Skeletal muscle tissue (tissue), 4 donors: ENCODE measurements around the gene MAST2. TPM values are rescaled to one million over a fixed set of nuclear protein-coding genes. Genes with fewer than 3 reads are reported as not detected.

Experiments
- H3K27ac ChIP-seq: one replicate; pipeline ENCODE4 v1.7.0; 2013; ENCODE audit warnings: mild to moderate bottlenecking, low read depth, low read length, inconsistent platforms
- H3K27me3 ChIP-seq, 3 donors: one replicate each; pipeline ENCODE4 v1.7.0; 2013; ENCODE audit warnings: low read length in 3 of 3; ENCODE audit not compliant: control insufficient read depth in 3 of 3, insufficient read depth in 3 of 3
- H3K36me3 ChIP-seq, 3 donors: one replicate each; pipeline ENCODE4 v1.7.0; 2013; ENCODE audit warnings: low read length in 3 of 3; ENCODE audit not compliant: control insufficient read depth in 3 of 3, insufficient read depth in 3 of 3
- H3K4me1 ChIP-seq, 3 donors: one replicate each; pipeline ENCODE4 v1.7.0; 2013; ENCODE audit warnings: low read length in 3 of 3, mild to moderate bottlenecking in 3 of 3; ENCODE audit not compliant: control insufficient read depth in 3 of 3, insufficient read depth in 3 of 3
- H3K4me3 ChIP-seq, 3 donors: one replicate each; pipeline ENCODE4 v1.7.0; 2013; ENCODE audit warnings: low read length in 3 of 3
- H3K9ac ChIP-seq, 3 donors: one replicate each; pipeline ENCODE4 v1.7.0; 2013; ENCODE audit warnings: low read length in 3 of 3, mild to moderate bottlenecking in 3 of 3, moderate library complexity in 2 of 3, low read depth in 1 of 3
- H3K9me3 ChIP-seq, 3 donors: one replicate each; pipeline ENCODE4 v1.7.0; 2013; ENCODE audit warnings: low read length in 3 of 3; ENCODE audit not compliant: control insufficient read depth in 3 of 3
- total RNA-seq: library from RNA; depleted of rRNA; stranded (reverse); fragments of >200 nt; gene quantifications from one replicate; pipeline ENCODE4 v1.2.3, GENCODE V29; 2014
- donor health status: Osteomylitis.

Gene MAST2
- total RNA-seq, 1 donor from 2014 or later, result 42.8 TPM

DNA sequence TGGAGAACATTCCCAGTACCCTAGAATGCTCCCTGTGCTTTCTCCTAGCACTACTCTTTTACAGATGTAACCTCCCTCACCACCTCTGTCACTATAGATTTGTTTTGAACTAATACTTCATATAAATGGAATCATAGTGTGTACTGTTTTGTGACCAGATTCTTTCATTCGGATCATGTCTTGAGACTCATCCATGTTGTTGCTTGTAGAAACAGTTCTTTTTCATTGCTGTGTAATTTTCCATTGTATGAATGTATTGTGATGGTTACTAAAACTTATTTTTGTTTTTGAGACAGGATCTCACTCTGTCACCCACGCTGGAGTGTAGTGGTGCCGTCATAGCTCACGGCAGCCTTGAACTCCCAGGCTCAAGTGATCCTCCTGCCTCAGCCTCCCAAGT is 2.7 kb downstream of the MAST2 start:
- Histone ChIP-seq H3K9ac (no peak overlapping the region), H3K27me3 (no peaks in the 10 kb centered on the region), H3K4me1 (peaks cover 15 to 22% (median 22%) of the 10 kb centered on the region in 3 donors), H3K9me3 (no peaks in the 10 kb centered on the region), H3K36me3 (peaks cover 0 to 2% (median 0%) of the 10 kb centered on the region in 3 donors), H3K4me3 (no peak overlapping the region), H3K27ac (no peak overlapping the region)

DNA sequence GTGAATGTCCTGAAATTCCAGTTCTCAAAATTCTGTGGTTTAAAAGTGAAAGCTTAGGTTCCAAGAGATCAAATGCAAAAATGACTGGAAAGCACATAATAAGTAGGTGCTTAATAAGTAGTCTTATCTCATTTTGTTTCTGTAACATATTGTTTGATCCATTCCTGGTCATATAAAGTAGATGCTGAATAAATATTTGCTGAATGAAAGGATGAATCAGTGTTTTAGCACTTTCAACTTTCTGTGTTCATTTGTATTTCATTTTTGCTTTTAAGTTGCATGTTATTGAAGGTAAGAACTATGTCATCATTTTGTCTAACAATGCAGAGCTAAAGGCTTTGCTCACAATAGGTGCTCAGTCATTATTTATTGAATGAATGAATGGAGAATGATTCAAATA is 6.3 kb downstream of the MAST2 start:
- no peak overlapping the region for H3K9ac ChIP-seq
- no peak overlapping the region for H3K27ac ChIP-seq
- H3K9me3 ChIP-seq, result no peaks in the 10 kb centered on the region
- H3K36me3 ChIP-seq, result peaks cover 0 to 6% (median 2%) of the 10 kb centered on the region in 3 donors
- no peaks in the 10 kb centered on the region for H3K27me3 ChIP-seq
- peaks cover 0 to 3% (median under 1%) of the 10 kb centered on the region in 3 donors for H3K4me1 ChIP-seq
- H3K4me3 ChIP-seq, result no peak overlapping the region

GRCh38 chr1:45814776-45815175 is 11.4 kb downstream of the MAST2 start:
- Histone ChIP-seq H3K4me1 (no peaks in the 10 kb centered on the region), H3K27ac (no peak overlapping the region), H3K36me3 (peaks cover 0 to 8% (median 0%) of the 10 kb centered on the region in 3 donors), H3K4me3 (no peak overlapping the region), H3K9ac (no peak overlapping the region), H3K27me3 (no peaks in the 10 kb centered on the region), H3K9me3 (no peaks in the 10 kb centered on the region)

- Histone ChIP-seq H3K27me3 (no peaks in the 10 kb centered on the region), H3K27ac (no peak overlapping the region), H3K9ac (no peak overlapping the region), H3K4me3 (no peak overlapping the region), H3K4me1 (no peaks in the 10 kb centered on the region), H3K36me3 (peaks cover 0 to 8% (median 0%) of the 10 kb centered on the region in 3 donors), H3K9me3 (no peaks in the 10 kb centered on the region)
Observed at GRCh38 chr1:45815667-45816458, 12.5 kb downstream of the MAST2 start.

DNA sequence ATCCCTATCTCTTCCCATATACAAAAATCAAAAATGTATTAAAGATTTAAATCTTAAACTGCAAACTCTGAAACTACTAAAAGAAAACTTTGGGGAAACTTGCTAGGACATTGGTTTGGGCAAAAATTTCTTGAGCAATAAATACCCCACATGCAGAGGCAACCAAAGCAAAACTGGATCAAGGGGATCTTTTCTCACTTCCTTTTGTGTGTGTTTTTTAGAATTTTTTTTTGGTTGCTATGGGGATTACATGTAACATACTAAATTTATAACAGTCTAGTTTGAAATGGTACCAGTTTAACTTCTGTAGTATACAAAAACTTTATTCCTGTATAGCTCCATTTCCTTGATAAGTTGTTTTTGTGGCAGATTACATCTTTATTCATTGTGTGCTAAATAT is 16.8 kb downstream of the MAST2 start:
- H3K36me3 ChIP-seq, result peaks cover 0 to 3% (median 0%) of the 10 kb centered on the region in 3 donors
- no peaks in the 10 kb centered on the region for H3K4me1 ChIP-seq
- H3K9me3 ChIP-seq, result no peaks in the 10 kb centered on the region
- no peaks in the 10 kb centered on the region for H3K27me3 ChIP-seq
- no peak overlapping the region for H3K9ac ChIP-seq
- H3K4me3 ChIP-seq, result no peak overlapping the region
- no peak overlapping the region for H3K27ac ChIP-seq

DNA sequence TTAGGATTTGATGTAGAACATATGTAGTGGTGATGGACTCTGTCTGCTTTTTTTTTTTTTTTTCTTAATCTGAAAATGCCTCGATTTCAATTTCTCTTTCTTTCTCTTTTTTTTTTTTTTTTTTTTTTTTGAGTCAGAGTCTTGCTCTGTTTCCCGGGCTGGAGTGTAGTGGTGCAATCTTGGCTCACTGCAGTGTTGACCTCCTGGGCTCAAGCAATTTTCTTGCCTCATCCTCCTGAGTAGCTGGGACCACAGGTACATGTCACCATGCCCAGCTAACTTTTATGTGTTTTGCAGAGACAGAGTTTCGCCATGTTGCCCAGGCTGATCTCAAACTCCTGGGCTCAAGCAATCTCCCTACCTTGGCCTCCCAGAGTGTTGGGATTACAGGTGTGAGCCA is 17.4 kb downstream of the MAST2 start:
- Histone ChIP-seq H3K36me3 (peaks cover 0 to 3% (median 0%) of the 10 kb centered on the region in 3 donors), H3K27ac (no peak overlapping the region), H3K4me3 (no peak overlapping the region), H3K9ac (no peak overlapping the region), H3K9me3 (no peaks in the 10 kb centered on the region), H3K4me1 (no peaks in the 10 kb centered on the region), H3K27me3 (no peaks in the 10 kb centered on the region)

GRCh38 chr1:45822644-45823043 is 19.2 kb downstream of the MAST2 start:
- no peak overlapping the region for H3K9ac ChIP-seq
- no peaks in the 10 kb centered on the region for H3K9me3 ChIP-seq
- no peak overlapping the region for H3K4me3 ChIP-seq
- peaks cover 0 to 3% (median 0%) of the 10 kb centered on the region in 3 donors for H3K36me3 ChIP-seq
- no peaks in the 10 kb centered on the region for H3K27me3 ChIP-seq
- no peak overlapping the region for H3K27ac ChIP-seq
- H3K4me1 ChIP-seq, result no peaks in the 10 kb centered on the region

GRCh38 chr1:45824607-45825006 is 21.2 kb downstream of the MAST2 start:
- Histone ChIP-seq H3K4me1 (no peaks in the 10 kb centered on the region), H3K9me3 (no peaks in the 10 kb centered on the region), H3K27ac (no peak overlapping the region)

DNA sequence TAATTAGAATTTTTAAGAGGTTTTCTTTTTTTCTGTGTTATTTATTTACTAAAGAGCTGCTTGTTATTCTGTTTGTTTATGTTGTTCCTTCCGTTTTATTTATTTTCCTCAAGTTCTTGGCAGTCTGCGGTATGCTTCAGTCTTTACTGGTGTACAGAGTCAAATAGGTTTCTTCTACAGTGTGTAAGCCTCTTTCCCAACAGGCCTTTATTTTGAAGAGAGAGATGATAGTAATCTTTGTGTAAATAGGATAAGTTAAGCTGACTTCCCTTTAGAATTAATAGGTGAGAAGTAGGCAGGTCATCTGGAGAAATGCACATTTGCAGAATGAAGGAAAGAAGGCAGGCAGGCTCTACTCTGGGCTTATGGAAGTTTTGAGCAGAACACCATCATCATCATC is 23.8 kb downstream of the MAST2 start:
- H3K36me3 ChIP-seq, result peaks cover 0 to 2% (median under 1%) of the 10 kb centered on the region in 3 donors
- no peaks in the 10 kb centered on the region for H3K9me3 ChIP-seq
- no peak overlapping the region for H3K9ac ChIP-seq
- H3K27ac ChIP-seq, result no peak overlapping the region
- H3K27me3 ChIP-seq, result no peaks in the 10 kb centered on the region
- no peaks in the 10 kb centered on the region for H3K4me1 ChIP-seq
- no peak overlapping the region for H3K4me3 ChIP-seq

More at GRCh38 chr1:45824607-45825006, 21.2 kb downstream of the MAST2 start:
- Histone ChIP-seq H3K36me3 (peaks cover 0 to 2% (median 0%) of the 10 kb centered on the region in 3 donors), H3K4me3 (no peak overlapping the region), H3K9ac (no peak overlapping the region), H3K27me3 (no peaks in the 10 kb centered on the region)

- Histone ChIP-seq H3K9me3 (no peaks in the 10 kb centered on the region), H3K27ac (no peak overlapping the region), H3K9ac (no peak overlapping the region), H3K36me3 (peaks cover 0 to 4% (median 4%) of the 10 kb centered on the region in 3 donors), H3K4me1 (no peaks in the 10 kb centered on the region), H3K4me3 (no peak overlapping the region), H3K27me3 (no peaks in the 10 kb centered on the region)
Observed at GRCh38 chr1:45828841-45829240, 25.4 kb downstream of the MAST2 start.
